ENCODE measurements around the gene ERCC5.

DNA sequence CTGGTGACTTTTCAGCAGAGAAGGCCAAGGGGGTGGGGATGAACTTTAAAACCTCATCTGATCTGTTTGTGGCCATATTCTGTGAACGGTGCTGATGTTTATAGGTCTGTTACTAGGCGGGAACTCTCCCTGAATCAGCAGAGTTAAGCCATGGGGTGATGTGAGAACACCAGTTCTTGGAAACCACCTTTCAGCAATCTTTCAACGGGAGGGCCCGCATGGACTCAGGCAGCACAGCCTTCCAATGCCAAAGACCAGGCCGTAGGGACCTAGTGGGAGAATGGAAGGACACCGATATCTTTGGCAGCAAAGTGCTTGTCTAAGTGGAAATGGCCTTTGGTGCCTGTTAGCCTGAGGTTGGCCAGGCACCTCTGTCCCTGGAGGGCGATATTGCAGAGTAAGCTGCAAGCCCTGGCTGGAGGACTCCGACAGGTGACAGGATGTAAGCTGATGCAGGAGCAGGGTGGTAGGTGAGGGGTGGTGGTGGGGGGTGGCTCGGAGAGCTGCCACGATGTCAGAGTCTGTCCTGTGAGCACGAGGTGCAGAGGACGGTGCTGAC, 57.0 kb downstream of the ERCC5 start:
- TF ChIP-seq, protein P1, sequence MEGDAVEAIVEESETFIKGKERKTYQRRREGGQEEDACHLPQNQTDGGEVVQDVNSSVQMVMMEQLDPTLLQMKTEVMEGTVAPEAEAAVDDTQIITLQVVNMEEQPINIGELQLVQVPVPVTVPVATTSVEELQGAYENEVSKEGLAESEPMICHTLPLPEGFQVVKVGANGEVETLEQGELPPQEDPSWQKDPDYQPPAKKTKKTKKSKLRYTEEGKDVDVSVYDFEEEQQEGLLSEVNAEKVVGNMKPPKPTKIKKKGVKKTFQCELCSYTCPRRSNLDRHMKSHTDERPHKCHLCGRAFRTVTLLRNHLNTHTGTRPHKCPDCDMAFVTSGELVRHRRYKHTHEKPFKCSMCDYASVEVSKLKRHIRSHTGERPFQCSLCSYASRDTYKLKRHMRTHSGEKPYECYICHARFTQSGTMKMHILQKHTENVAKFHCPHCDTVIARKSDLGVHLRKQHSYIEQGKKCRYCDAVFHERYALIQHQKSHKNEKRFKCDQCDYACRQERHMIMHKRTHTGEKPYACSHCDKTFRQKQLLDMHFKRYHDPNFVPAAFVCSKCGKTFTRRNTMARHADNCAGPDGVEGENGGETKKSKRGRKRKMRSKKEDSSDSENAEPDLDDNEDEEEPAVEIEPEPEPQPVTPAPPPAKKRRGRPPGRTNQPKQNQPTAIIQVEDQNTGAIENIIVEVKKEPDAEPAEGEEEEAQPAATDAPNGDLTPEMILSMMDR (IDR thresholded peaks at IDR 0.05) = no peak
- TF ChIP-seq POLR2A (IDR thresholded peaks at IDR 0.05) (no peak), EP300 (IDR thresholded peaks at IDR 0.05) (no peak)

Measured in tibial nerve (tissue), 4 donors.